ENCODE measurements around the gene DISP2. TPM values are rescaled to one million over a fixed set of nuclear protein-coding genes. Genes with fewer than 3 reads are reported as not detected.

Gene DISP2
- total RNA-seq, 1 donor from 2014 or later = 3.7 TPM

- H3K27ac Mint-ChIP-seq (ENCODE audit: unreplicated experiment) = peak within 1 kb of the TSS; percentile 26
- peak within 1 kb of the TSS; percentile 79 for H3K9ac ChIP-seq (ENCODE audit: low read length)
Observed at GRCh38 chr15:40323239-40323952, 34.6 kb upstream of the DISP2 start, which contains the start of gene INAFM2. Gene INAFM2, plus strand, starts transcription at chr15:40323692. Its CDS starts 364 bp downstream, at chr15:40324056.

DNA sequence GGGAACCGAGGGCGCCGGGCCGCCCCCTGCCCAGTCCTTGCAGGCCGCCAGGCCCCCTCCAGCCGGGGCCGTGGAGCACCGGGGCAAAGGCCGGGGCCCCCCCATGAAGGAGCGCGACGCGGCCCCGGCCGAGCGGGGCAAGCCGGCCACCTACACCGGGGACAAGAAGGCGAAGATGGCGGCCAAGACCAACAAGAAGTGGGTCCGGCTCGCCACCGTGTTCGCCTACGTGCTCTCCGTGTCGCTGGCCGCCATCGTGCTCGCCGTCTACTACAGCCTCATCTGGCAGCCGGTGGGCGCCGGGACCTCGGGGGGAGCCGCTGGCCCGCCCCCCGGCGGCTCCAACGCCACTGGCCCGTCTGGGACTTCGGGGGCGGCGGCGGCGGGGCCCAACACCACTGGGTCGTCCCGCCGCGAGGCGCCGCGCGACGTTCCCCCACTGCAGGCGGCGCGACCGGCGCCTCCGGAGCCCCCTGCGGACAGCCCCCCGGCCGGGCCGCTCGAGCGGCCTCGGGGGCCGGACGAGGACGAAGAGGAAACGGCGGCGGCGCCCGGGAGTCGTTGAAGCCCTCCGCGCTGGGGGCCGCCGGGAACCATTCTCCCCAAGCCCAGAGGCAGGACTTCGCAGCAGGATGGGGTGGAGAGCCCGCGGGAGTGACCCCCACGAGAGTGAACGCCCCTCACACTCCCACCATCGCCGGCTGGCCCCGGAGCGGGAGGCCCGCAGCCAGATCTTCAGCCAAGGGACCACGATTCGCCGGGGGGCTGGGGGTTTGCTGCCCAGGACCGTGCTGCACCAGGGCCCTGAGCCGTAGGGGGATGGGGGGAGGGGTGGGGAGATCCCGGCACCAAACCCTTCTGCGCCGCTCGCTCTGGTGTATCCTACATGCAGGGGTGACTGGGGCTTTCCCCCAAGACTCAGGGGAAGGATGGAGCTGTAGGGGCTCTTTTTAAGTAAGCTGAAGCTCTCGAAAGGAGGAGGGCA is 33.8 kb upstream of the DISP2 start:
- DNase-seq (ENCODE audit: low read depth) = no peak
- Histone ChIP-seq H3K79me2 (ENCODE audit: insufficient read depth, low read length) (peaks cover 25% of the 10 kb centered on the region), H2AFZ (ENCODE audit: low read depth, low read length) (peak overlapping the region; percentile 67), H3K4me3 (ENCODE audit: insufficient read depth, low read depth, low read length) (peak overlapping the region; percentile 59), H3K27ac (ENCODE audit: low read depth, low read length) (peak overlapping the region; percentile 44), H4K20me1 (ENCODE audit: insufficient read depth, low read length) (peaks cover 21% of the 10 kb centered on the region), H3K9ac (ENCODE audit: low read length) (peak overlapping the region; percentile 79), H3K4me1 (ENCODE audit: insufficient read depth, low read length) (peaks cover 44% of the 10 kb centered on the region), H3K9me3 (ENCODE audit: insufficient read depth, low read depth, low read length) (no peaks in the 10 kb centered on the region), H3K36me3 (ENCODE audit: insufficient read depth, low read length) (peaks cover 6% of the 10 kb centered on the region), H3K4me2 (ENCODE audit: low read length) (peak overlapping the region; percentile 86), H3K27me3 (ENCODE audit: insufficient read depth, low read length) (no peaks in the 10 kb centered on the region)
- H3K4me3 Mint-ChIP-seq (ENCODE audit: unreplicated experiment) = peak overlapping the region; percentile 91
- TF ChIP-seq EZH2 (IDR thresholded peaks at IDR 0.05; ENCODE audit: insufficient read depth, low read length) = no peak
- TF ChIP-seq CTCF (IDR thresholded peaks at IDR 0.05; ENCODE audit: insufficient read depth, low read depth, low read length) = no peak
- peaks cover 50% of the 10 kb centered on the region for H3K4me1 Mint-ChIP-seq (ENCODE audit: low read depth, unreplicated experiment)
- peaks cover 2% of the 10 kb centered on the region for H3K9me3 Mint-ChIP-seq (ENCODE audit: unreplicated experiment)
- H3K27me3 Mint-ChIP-seq (ENCODE audit: low read depth, unreplicated experiment) = no peaks in the 10 kb centered on the region
- no peak for FAIRE-seq
- peak overlapping the region; percentile 35 for H3K27ac Mint-ChIP-seq (ENCODE audit: unreplicated experiment)
- peaks cover 3% of the 10 kb centered on the region for H3K36me3 Mint-ChIP-seq (ENCODE audit: low read depth, unreplicated experiment)

More at GRCh38 chr15:40323239-40323952, 34.6 kb upstream of the DISP2 start, which contains the start of gene INAFM2:
- Histone ChIP-seq H4K20me1 (ENCODE audit: insufficient read depth, low read length) (peaks cover 21% of the 10 kb centered on the region), H3K27ac (ENCODE audit: low read depth, low read length) (peak within 1 kb of the TSS; percentile 44), H3K36me3 (ENCODE audit: insufficient read depth, low read length) (peaks cover 6% of the 10 kb centered on the region), H3K4me2 (ENCODE audit: low read length) (peak within 1 kb of the TSS; percentile 86), H3K4me1 (ENCODE audit: insufficient read depth, low read length) (peaks cover 36% of the 10 kb centered on the region), H2AFZ (ENCODE audit: low read depth, low read length) (peak within 1 kb of the TSS; percentile 67), H3K9me3 (ENCODE audit: insufficient read depth, low read depth, low read length) (no peaks in the 10 kb centered on the region), H3K79me2 (ENCODE audit: insufficient read depth, low read length) (peaks cover 25% of the 10 kb centered on the region), H3K27me3 (ENCODE audit: insufficient read depth, low read length) (no peaks in the 10 kb centered on the region), H3K4me3 (ENCODE audit: insufficient read depth, low read depth, low read length) (peak within 1 kb of the TSS; percentile 59)
- FAIRE-seq (no peak), DNase-seq (ENCODE audit: low read depth) (peak; percentile 86)
- H3K4me1 Mint-ChIP-seq (ENCODE audit: low read depth, unreplicated experiment) = peaks cover 41% of the 10 kb centered on the region
- H3K9me3 Mint-ChIP-seq (ENCODE audit: unreplicated experiment) = peaks cover 2% of the 10 kb centered on the region
- H3K27me3 Mint-ChIP-seq (ENCODE audit: low read depth, unreplicated experiment) = no peaks in the 10 kb centered on the region
- peaks cover 3% of the 10 kb centered on the region for H3K36me3 Mint-ChIP-seq (ENCODE audit: low read depth, unreplicated experiment)
- TF ChIP-seq CTCF (IDR thresholded peaks at IDR 0.05; ENCODE audit: insufficient read depth, low read depth, low read length) (peak; percentile 28), EZH2 (IDR thresholded peaks at IDR 0.05; ENCODE audit: insufficient read depth, low read length) (no peak)
- H3K4me3 Mint-ChIP-seq (ENCODE audit: unreplicated experiment) = peak within 1 kb of the TSS; percentile 91
